Mucosa of rectum (tissue), 2 donors: Measurements from ENCODE around the gene MSI2.

Experiments used
- H3K27ac ChIP-seq, 2 donors: one replicate each; pipeline ENCODE4 v1.7.0; 2013; ENCODE audit warnings: inconsistent platforms in 2 of 2, low read depth in 2 of 2, low read length in 2 of 2
- H3K27me3 ChIP-seq, 2 donors: one replicate each; pipeline ENCODE4 v1.7.0; 2013; ENCODE audit warnings: low read length in 2 of 2; ENCODE audit not compliant: control insufficient read depth in 2 of 2, insufficient read depth in 2 of 2
- H3K36me3 ChIP-seq, 2 donors: one replicate each; pipeline ENCODE4 v1.7.0; 2013; ENCODE audit warnings: low read length in 2 of 2; ENCODE audit not compliant: control insufficient read depth in 2 of 2, insufficient read depth in 2 of 2
- H3K4me1 ChIP-seq, 2 donors: one replicate each; pipeline ENCODE4 v1.7.0; 2013; ENCODE audit warnings: low read length in 2 of 2, mild to moderate bottlenecking in 1 of 2; ENCODE audit not compliant: control insufficient read depth in 2 of 2, insufficient read depth in 2 of 2
- H3K4me3 ChIP-seq, 2 donors: one replicate each; pipeline ENCODE4 v1.7.0; 2013; ENCODE audit warnings: low read length in 2 of 2
- H3K9ac ChIP-seq, 2 donors: one replicate each; pipeline ENCODE4 v1.7.0; 2013; ENCODE audit warnings: low read length in 2 of 2, low read depth in 1 of 2, mild to moderate bottlenecking in 1 of 2
- H3K9me3 ChIP-seq, 2 donors: one replicate each; pipeline ENCODE4 v1.7.0; 2013; ENCODE audit warnings: low read length in 2 of 2; ENCODE audit not compliant: control insufficient read depth in 2 of 2
- donor health status: healthy.
- donor health status: Normal muscosa, but diverticular disease.

Gene MSI2

DNA sequence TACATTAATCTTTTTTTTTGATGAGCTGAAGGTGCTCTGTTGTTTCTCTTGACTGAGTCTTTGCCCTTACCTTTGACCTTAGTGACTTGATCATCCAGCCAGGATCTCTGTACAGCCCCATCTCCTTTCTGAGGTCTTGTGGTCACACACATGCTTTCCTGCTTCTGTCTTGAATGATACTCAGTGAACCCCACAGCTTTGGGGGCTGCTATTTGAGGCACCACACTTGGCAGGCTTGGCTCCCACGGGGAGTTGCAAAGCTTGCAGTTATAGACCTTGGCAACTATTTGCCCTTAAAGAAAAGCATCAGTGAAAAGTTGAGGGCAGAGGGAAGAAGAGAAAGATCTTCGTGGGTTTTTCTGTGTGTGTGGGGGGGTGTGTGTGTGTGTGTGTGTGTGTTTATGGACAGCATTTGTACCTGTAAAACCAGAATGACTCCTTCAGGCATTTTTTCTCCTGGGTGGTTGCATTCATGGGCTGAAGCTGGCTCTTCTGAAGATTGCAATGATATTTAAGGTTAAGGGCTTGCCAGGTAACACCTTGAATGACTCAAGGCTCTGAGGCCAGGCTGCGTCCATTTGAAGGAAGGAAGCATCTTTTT lies 101.6 kb downstream of the MSI2 start:
- H3K4me1 ChIP-seq, result peaks cover 4 to 11% of the 10 kb centered on the region in 2 donors
- H3K27ac ChIP-seq, result peak overlapping the region; percentile 24 to 80

DNA sequence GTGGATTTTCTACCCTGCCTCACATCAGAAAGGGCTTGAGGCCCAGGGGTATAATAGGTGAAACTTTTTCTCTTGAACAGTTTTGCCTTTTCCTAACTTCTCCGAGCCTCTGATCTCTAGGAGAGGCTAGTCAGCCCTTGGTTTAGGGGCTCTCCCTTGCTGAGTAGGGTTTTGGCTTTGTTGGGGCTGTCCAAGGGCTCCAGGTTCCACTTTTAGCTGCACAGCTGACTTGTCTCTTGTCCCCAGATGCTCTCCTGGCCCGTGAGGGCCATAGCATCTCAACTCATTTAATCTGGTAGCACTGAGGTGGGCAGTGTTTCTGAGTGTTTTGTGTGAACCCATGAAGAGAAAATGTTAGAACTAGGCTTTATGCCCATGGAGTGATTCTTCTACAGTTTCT lies 103.9 kb downstream of the MSI2 start:
- Histone ChIP-seq H3K9me3 (no peaks in the 10 kb centered on the region), H3K27me3 (no peaks in the 10 kb centered on the region), H3K9ac (no peak overlapping the region), H3K4me3 (no peak overlapping the region), H3K27ac (no peak overlapping the region), H3K36me3 (no peaks in the 10 kb centered on the region), H3K4me1 (peaks cover 4 to 11% of the 10 kb centered on the region in 2 donors)

More for the DNA sequence above, 101.6 kb downstream of the MSI2 start:
- no peaks in the 10 kb centered on the region for H3K36me3 ChIP-seq
- no peak overlapping the region for H3K4me3 ChIP-seq
- H3K27me3 ChIP-seq, result no peaks in the 10 kb centered on the region
- H3K9ac ChIP-seq, result no peak overlapping the region
- H3K9me3 ChIP-seq, result no peaks in the 10 kb centered on the region

DNA sequence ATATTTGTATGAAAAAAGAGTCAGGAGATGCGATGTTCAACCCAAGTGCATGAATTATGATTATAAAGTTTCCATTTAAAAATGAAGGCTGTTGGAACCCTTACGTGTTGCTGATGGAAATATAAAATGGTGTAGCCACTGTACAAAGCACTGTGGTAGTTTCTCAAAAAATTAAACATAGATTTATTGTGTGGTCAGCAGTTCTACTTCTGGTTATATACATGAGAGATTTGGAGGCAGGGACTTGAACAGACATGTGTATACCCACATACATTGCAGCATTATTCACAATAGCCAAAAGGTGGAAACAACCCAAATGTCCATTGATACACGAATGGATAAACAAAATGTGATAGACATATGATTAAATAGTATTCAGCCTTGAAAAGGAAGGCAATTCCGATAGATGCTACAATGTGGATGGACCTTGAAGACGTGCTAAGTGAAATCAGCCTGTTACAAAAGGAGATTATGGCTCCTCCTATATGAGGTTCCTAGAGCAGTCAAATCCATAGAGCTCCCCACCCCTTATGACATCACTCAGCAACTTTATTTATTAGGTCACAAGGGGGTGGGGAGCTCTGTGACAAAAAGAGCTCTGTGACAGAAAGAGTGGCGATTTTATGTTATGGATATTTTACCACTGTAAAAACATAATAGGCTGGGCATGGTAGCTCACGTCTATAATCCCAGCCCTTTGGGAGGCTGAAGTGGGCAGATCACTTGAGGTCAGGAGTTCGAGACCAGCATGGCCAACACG lies 106.7 kb downstream of the MSI2 start:
- Histone ChIP-seq H3K36me3 (no peaks in the 10 kb centered on the region), H3K4me3 (no peak overlapping the region), H3K9me3 (no peaks in the 10 kb centered on the region), H3K4me1 (peaks cover 0 to 4% of the 10 kb centered on the region in 2 donors), H3K9ac (no peak overlapping the region), H3K27ac (no peak overlapping the region), H3K27me3 (no peaks in the 10 kb centered on the region)

DNA sequence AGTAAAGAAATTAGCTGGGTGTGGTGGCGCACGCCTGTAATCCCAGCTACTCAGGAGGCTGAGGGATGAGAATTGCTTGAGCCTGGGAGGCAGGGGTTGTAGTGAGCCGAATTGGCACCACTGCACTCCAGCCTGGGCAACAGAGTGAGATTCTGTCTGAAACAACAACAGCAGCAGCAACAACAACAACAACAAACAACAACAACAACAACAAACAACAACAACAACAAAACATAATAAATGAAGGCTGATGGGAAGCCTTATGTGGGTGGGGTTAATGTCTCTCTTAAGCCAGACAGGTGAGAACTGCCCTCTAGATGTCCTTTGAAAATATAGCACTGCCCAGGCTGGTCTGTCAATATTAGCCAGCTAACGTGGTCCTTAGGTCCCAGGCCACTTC lies 107.3 kb downstream of the MSI2 start:
- Histone ChIP-seq H3K27me3 (no peaks in the 10 kb centered on the region), H3K9me3 (no peaks in the 10 kb centered on the region), H3K4me3 (no peak overlapping the region), H3K27ac (no peak overlapping the region), H3K9ac (no peak overlapping the region), H3K4me1 (no peaks in the 10 kb centered on the region), H3K36me3 (no peaks in the 10 kb centered on the region)

DNA sequence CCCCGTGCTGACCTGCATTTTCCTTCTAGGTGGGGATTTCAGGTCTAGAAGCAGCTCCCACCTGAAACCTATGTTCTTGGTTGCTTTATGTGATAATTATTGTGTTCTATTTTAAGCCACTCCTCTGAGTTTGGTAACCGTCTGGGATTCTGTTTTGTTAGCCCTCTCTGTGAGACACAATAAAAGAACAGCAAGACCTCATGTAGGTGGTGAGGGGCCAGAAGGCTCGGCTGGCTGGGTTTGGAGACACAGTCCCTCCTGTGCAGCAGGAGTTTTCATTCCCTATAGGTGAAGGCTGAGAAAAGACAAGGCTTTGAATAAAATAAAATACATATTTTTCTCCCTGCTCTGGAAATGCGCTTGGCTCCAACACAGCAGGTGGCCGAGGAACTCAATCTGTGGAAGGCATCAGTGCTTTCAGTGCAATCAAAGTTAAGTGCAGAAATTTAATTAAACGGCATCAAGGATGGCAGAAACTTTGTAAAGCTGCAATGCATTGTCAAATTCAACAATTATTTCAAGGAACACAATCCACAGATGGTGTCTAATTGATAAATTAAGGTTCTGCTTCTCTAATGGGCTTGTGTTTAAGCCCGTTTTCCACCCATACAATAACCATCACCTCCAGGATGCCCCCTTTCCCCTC lies 107.8 kb downstream of the MSI2 start:
- H3K27ac ChIP-seq, result no peak overlapping the region
- H3K9ac ChIP-seq, result no peak overlapping the region
- H3K27me3 ChIP-seq, result no peaks in the 10 kb centered on the region
- H3K4me3 ChIP-seq, result no peak overlapping the region
- no peaks in the 10 kb centered on the region for H3K36me3 ChIP-seq
- H3K9me3 ChIP-seq, result no peaks in the 10 kb centered on the region
- H3K4me1 ChIP-seq, result no peaks in the 10 kb centered on the region

DNA sequence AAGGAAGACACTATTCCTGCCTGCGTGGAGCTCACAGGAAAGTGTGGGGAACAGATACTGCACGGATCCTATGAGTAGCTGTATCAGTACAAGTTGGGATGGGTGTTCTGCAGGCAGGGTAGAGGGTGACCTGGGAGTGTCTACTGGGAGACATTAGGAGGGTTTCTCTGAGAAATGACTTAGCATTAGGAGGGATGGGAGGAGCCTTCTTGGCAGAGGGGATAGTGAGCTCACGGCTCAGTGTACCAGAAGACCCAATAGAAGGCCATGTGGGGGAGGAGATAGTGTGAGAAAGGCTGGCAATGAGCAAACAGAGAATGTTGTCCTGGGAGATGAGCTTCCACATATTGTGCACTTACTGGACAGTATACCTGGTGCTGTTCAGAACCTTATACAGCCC lies 109.1 kb downstream of the MSI2 start:
- H3K36me3 ChIP-seq, result no peaks in the 10 kb centered on the region
- H3K4me1 ChIP-seq, result no peaks in the 10 kb centered on the region
- H3K27ac ChIP-seq, result no peak overlapping the region
- H3K27me3 ChIP-seq, result no peaks in the 10 kb centered on the region
- H3K4me3 ChIP-seq, result no peak overlapping the region
- H3K9ac ChIP-seq, result no peak overlapping the region
- H3K9me3 ChIP-seq, result no peaks in the 10 kb centered on the region

DNA sequence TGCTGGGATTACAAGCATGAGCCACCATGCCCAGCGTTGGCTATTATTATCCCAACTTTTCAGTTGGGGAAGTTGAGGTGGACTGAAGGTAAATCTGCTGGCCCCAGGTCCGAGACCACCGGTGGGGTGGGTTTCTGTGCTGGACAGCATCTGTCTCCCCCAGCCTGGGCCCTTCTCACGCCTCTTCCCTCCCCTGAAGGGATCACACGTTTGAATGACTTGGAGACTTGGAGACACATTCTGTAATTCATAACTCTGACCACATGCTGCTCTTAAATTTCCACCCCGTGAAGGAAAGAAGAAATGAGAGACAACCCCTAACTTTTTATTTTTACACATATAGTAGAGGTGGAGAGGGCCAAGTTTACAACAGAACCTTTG lies 109.8 kb downstream of the MSI2 start:
- Histone ChIP-seq H3K4me3 (no peak overlapping the region), H3K27ac (no peak overlapping the region), H3K9ac (no peak overlapping the region), H3K4me1 (no peaks in the 10 kb centered on the region), H3K9me3 (no peaks in the 10 kb centered on the region), H3K27me3 (no peaks in the 10 kb centered on the region), H3K36me3 (no peaks in the 10 kb centered on the region)

DNA sequence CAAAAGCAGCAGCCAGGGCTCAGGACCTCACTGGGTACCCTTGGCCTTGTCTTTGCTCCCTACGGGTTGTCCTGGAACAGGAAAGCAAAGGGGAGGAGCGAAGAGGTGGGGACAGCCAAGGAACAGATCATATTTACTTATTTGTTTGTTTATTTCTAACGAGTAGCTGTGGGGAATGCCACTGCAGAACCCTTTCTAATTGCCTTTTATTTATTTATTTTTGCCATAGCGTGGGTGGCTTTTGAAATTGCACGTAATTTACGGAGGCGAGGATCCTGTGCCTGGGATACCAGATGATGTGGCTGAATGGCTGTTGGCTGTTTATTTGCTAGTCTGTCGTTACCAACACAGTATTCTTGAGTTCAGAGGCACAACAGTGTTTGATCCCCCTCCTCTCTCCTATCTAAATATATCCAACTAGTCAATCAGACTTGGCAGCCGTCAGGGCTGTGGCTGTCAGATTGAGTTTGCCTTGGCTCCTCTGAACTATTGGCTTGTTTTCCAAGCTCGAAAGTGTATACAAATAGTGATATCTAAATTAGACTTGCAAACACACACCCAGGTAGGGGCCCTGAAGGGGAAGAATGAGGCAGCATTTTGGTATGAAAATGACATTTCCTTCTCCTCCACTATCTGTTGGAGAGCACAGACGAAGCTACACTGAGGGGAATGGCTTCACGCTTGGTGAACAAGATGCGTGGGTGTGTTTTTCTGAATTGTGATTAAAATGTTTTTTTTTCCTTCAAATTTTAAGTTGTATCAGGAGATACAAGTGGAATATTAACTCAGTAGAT lies 110.4 kb downstream of the MSI2 start:
- H3K4me1 ChIP-seq, result no peaks in the 10 kb centered on the region
- H3K9ac ChIP-seq, result no peak overlapping the region
- H3K9me3 ChIP-seq, result no peaks in the 10 kb centered on the region
- H3K27me3 ChIP-seq, result no peaks in the 10 kb centered on the region
- H3K4me3 ChIP-seq, result no peak overlapping the region
- no peaks in the 10 kb centered on the region for H3K36me3 ChIP-seq
- H3K27ac ChIP-seq, result no peak overlapping the region

DNA sequence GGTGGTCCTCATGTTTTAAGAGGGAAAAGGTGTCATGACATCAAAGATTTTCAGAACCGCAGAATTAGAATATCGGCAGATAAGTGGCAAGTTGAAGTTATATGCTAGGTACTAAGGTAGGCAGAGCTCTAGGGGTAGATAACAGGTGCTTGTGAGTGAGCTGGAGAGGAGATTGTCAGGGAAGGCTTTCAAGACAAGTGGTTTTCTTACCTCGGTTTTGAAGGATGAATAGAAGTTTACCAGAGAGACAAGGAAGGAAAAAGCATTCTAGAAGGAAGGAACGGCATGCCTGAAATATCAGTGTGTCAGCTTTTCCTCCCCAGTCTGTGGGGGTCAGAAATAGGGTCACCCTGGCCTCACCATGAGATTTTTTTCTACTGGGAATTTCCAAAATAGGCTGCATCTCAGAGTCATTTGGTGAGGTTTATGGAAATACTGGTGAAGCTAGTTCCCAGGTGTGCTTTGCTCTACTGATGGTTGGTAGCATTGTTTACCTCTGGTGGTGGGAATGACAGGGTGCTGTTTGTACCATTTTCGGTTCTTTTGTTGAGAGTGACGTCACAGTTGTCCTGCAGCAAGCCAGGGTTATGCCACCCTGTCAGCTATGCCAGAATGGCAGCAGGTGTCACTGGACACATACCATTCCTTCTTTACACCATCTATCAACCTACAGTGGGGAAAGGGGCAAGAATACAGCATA lies 112.5 kb downstream of the MSI2 start:
- H3K9ac ChIP-seq, result no peak overlapping the region
- H3K9me3 ChIP-seq, result peaks cover 0 to 2% of the 10 kb centered on the region in 2 donors
- no peak overlapping the region for H3K27ac ChIP-seq
- no peaks in the 10 kb centered on the region for H3K36me3 ChIP-seq
- no peaks in the 10 kb centered on the region for H3K4me1 ChIP-seq
- no peak overlapping the region for H3K4me3 ChIP-seq
- H3K27me3 ChIP-seq, result no peaks in the 10 kb centered on the region
